HUDEP-2 (cell line): ENCODE data around the gene PRODH.
"Not testable (repeated sequence)": the region's sequence is repeated elsewhere in the genome, so short reads cannot be mapped to it uniquely, and the experiment has no call there.

ENCODE experiments used
- DNase-seq, 76 experiments: peaks; one replicate each; lab custom pipeline; 2025; ENCODE audit not compliant: unreplicated experiment in 76 of 76; lab: John Stamatoyannopoulos, UW

Gene PRODH

GRCh38 chr22:18968011-18968749 is 32.1 kb upstream of the PRODH start:
- DNase-seq = peak in 8 of 76 experiments; percentile 4 to 37 (median 15)

- not testable (repeated sequence) for DNase-seq
Observed at GRCh38 chr22:18967391-18968010, 31.4 kb upstream of the PRODH start.

GRCh38 chr22:18966748-18967147 is 30.7 kb upstream of the PRODH start:
- no peak for DNase-seq

- no peak for DNase-seq
Observed at GRCh38 chr22:18965526-18966421, 29.7 kb upstream of the PRODH start.

- DNase-seq = not testable (repeated sequence)
Observed at GRCh38 chr22:18964501-18965265, 28.6 kb upstream of the PRODH start.

GRCh38 chr22:18964051-18964450 is 28.0 kb upstream of the PRODH start:
- not testable (repeated sequence) for DNase-seq

DNA sequence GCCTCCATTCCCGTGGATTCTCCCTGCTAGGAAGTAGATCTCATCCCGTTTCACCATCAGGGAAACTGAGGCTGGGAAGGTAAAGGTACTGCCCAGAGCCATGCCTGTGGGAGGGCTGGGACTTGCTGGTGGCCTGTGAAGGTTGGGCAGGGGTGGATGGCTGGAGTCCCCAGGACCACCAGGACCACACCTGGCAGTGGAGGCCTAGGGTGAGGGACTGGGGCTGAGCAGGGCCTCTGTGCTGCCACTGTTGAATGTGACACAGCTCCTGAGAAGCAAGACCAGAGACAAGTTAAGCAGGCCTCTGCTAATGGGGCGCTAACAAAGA is 26.2 kb upstream of the PRODH start:
- DNase-seq = no peak

GRCh38 chr22:18961632-18962307 is 25.7 kb upstream of the PRODH start:
- not testable (repeated sequence) for DNase-seq

- not testable (repeated sequence) for DNase-seq
Observed at GRCh38 chr22:18961201-18961600, 25.1 kb upstream of the PRODH start.

DNA sequence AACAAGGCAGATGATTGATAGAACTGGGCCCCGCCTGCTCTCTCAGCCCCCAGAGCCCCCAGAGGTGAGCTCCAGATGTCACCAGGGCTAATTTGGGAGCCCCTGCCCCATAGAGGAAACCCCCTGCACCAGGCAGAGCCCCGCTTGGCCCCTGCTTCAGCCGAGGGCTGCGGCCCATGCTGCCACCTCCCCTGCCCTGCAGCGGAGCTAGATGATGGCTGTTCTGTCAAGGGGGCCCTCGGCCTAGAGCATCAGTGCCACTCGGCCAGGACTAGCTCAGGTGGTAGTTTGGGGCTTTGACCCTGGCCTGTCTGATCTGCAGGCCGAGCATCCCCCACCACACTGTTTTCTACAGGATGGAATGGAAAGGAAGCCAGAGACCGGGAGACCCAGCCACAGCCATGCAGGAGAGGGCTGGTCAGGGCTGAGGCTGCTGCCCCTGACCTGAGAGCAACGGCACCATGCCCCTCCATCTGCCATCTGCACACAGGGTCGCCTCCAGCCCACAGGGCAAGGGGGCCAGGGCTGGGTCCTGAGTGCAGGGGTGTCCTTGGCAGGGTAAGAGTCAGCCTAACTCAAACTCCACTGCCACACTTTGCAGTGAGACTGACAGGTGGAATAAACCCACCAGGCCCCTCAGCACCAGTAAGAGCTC is 24.2 kb upstream of the PRODH start:
- DNase-seq = not testable (repeated sequence)

DNA sequence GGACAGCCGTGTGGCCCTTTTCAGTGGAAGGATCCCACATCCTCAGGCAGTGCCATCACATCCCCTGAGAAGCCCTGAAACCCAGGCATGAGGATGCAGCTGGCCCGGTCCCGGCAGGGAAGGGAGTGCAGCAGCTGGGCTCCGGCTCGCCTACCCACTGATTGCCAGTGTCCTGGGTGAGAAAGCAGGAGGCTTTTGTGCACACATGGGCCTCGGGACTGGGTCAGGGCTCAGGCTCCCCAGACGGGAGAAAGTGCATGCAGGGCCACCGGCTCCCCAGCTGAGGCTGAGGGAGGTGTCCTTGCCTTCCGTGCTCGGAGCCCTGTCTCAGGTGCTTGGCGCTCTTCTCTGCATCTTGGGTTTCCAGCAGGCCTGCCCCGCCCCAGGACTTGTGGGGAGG is 23.6 kb upstream of the PRODH start:
- not testable (repeated sequence) for DNase-seq

- not testable (repeated sequence) for DNase-seq
Observed at GRCh38 chr22:18959266-18959665, 23.2 kb upstream of the PRODH start.

DNA sequence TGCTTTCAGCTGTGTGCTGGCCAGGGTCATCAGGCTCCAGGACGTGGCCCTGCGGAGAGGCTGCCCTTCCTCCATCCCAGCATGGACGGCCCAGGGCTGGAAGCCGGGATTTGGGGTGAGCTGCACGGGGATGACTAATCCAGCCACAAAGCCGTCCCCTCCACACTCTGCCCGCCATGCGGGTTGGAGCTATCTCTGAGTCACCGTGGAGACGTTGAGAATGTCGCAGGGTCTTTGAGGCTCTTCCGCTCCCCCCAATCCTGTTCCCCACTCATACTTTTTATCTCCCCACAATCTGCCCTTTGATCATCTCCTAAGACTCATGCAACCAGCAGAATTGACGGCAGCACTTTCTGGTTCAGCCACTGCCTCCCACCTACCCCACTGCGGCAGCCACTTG is 22.6 kb upstream of the PRODH start:
- DNase-seq = not testable (repeated sequence)

GRCh38 chr22:18958321-18958705 is 22.2 kb upstream of the PRODH start:
- DNase-seq = not testable (repeated sequence)

- not testable (repeated sequence) for DNase-seq
Observed at GRCh38 chr22:18957621-18958320, 21.7 kb upstream of the PRODH start.

DNA sequence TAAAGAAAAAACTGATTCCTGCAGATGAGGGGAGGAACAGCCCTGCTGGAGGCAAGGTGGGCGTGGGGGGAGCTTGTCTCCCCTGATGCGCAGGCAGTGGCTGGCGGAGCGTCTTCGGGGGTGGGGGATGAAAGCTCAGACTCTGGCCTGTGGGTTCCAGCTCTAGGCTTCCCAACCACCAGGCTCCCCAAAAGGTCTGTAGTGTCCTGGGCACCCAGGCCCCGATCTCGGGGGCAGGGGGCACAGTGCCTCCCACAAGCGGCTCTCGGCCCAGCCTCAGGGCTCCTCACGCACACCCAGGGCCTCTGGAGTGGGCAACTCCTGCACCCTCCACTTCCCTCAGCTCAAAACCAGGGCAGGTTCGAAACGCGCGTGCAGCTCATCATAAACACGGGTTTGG is 20.9 kb upstream of the PRODH start:
- not testable (repeated sequence) for DNase-seq

DNA sequence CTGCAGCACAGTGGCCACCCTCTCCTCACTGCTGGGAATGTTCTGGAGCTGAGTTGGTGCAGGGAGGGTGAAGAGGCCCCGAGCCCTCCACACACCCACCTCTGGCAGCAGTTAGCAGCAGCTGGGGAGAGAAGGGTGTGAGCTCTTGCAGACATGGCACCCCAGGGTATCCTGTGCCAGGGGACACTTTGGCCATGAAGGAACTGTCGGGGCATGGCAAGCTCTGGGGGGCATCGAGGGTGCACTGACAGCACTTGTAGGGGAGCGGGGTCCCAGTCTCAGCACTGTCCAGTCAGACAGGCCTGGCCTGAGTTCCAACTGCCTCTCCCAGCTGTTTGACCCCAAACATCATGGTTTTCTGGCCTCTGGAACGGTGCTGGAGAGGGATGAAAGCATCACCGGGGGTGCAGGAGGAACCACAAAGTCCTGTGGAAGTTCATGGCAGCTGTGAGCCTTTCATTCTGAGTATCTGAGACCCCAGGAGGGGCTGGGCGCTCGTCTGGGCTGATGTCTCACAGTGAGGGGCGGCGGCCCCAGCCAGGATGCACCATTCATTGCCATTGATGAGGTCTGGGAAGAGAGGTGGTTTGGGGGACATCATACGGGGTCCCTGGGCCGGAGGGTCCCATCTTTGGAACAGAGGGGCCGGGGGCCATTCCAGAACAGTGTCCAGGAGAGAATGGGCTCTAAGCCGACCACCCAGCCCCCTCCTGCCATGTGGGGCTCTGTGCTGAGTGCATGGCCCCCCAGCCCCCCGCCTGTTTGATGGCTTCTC is 20.2 kb upstream of the PRODH start:
- DNase-seq = not testable (repeated sequence)

- no peak for DNase-seq
Observed at GRCh38 chr22:18955696-18956095, 19.6 kb upstream of the PRODH start.
